Heart right ventricle (tissue), 16 donors: ENCODE measurements around the gene NXPH4. TPM values are rescaled to one million over a fixed set of nuclear protein-coding genes. Genes with fewer than 3 reads are reported as not detected.

ENCODE experiments used
- ATAC-seq, 8 donors: fragments of 200-7000 bp; cut with Tn5 transposase; one replicate each; pipeline ENCODE4 v1.9.1; 2020; ENCODE audit warnings: mild to moderate bottlenecking in 8 of 8, moderate library complexity in 8 of 8, moderate number of reproducible peaks in 1 of 8
- DNase-seq, 2 donors: peaks; one replicate each; pipeline ENCODE4 v3.0.0-alpha.2; 2020
- H3K27ac ChIP-seq, 10 donors: fragments of 200-600 bp; sonication (generic) in 2 of 10; one replicate each; pipeline versions ENCODE4 v1.5.0 to v1.8.0; 2020 to 2022; ENCODE audit warnings: mild to moderate bottlenecking in 3 of 10
- H3K27me3 ChIP-seq, 7 donors: fragments of 200-600 bp; one replicate each; pipeline ENCODE4 v1.8.0; 2021 to 2022; ENCODE audit warnings: mild to moderate bottlenecking in 2 of 7
- H3K36me3 ChIP-seq, 9 donors: fragments of 200-600 bp; sonication (generic) in 1 of 9; one replicate each; pipeline versions ENCODE4 v1.5.0 to v1.8.0; 2020 to 2022; ENCODE audit warnings: mild to moderate bottlenecking in 2 of 9
- H3K4me1 ChIP-seq, 9 donors: fragments of 200-600 bp; sonication (generic) in 1 of 9; one replicate each; pipeline versions ENCODE4 v1.5.0 to v1.8.0; 2020 to 2022; ENCODE audit warnings: mild to moderate bottlenecking in 4 of 9
- H3K4me3 ChIP-seq, 10 donors: fragments of 200-600 bp; sonication (generic) in 2 of 10; one replicate each; pipeline versions ENCODE4 v1.5.0 to v1.8.0; 2020 to 2022; ENCODE audit warnings: mild to moderate bottlenecking in 7 of 10, moderate library complexity in 2 of 10
- H3K9me3 ChIP-seq, 11 donors: fragments of 200-600 bp in 10 of 11; sonication (generic) in 2 of 11; one replicate each; pipeline versions ENCODE4 v1.5.0 to v1.8.0; 2013 to 2022; ENCODE audit warnings: mild to moderate bottlenecking in 2 of 11, control low read depth in 1 of 11, moderate library complexity in 1 of 11
- CTCF ChIP-seq, 9 donors: fragments of 200-600 bp; sonication (generic) in 2 of 9; IDR thresholded peaks; one replicate each; pipeline versions ENCODE4 v1.5.0 to v1.8.0; 2021 to 2022; ENCODE audit warnings: antibody characterized with exemption in 9 of 9, mild to moderate bottlenecking in 5 of 9, moderate library complexity in 1 of 9
- WGBS, 2 donors: extraction: QIAGEN DNeasy Blood & Tissue Kit; methylation state at CpG; one replicate each; pipeline ENCODE4 v1.1.7; 2013; ENCODE audit warnings: inconsistent platforms in 1 of 2; 5-methylcytosine and 5-hydroxymethylcytosine counted together
- intact Hi-C, 10 donors: fragments of 100-400 bp; cut with DNase I; formaldehyde crosslinking; loops; one replicate each; pipeline versions ENCODE4 v1.11.1 to v1.14.2; 2022
- polyA plus RNA-seq, 2 donors: library from polyadenylated mRNA; stranded (reverse); fragments of 200-250 nt; gene quantifications; one replicate each; pipeline ENCODE4 v1.2.3, GENCODE V29; 2013
- total RNA-seq, 10 donors: library from RNA; stranded (reverse); fragmentation: NEBNext Ultra II Directional in 3 of 10; extraction: Animal tissue kit (Norgen Biotek cat#: 25700) in 3 of 10; gene quantifications; one replicate each; pipeline versions ENCODE4 v1.2.1 to v1.2.4, GENCODE V29; 2021 to 2023
- donor health status: Arrhythmogenic right ventricular cardiomyopathy.
- donor health status: ischemic (EF 13 %, LVEDD 7.1; RV severe dilation, severe dysfunction).
- donor health status: healthy with polysubstance abuse.
- donor health status: DM: no; HTN: yes; CAD: no.
- donor health status: DM: no; HTN: no; CAD: no.
- donor health status: ischemic (EF 25% LVEDD 6.9; RV normal size, moderate dysfunction).
- donor health status: ischemic (EF 25% LVEDD 5.7; RV mildly dilated, moderate dysfunction).
- donor health status: healthy.
- donor health status: DM: yes; HTN: yes; CAD: no.
- donor health status: Ischemic cardiomyopathy.
- donor health status: ischemic (EF 35%, LVEDD 5.7; RV mildly dilated, moderate dysfunction).
- donor health status: nonischemic (EF 11% LVEDD 7.7; RV severe dilation, severe dysfunction).
- donor health status: DM: yes; HTN: yes; CAD: no.
- donor health status: PGD.
- donor health status: ischemic (EF 29% LVEDD 5.4; RV normal size, mild dysfunction).
- donor health status: nonischemic (EF 23%, LVEDD 6.1; RV moderate dilation, normal function).

NXPH4 gene
- total and polyA plus RNA-seq, 12 donors: 0.18 to 6.2 (median 1.8) TPM

DNA sequence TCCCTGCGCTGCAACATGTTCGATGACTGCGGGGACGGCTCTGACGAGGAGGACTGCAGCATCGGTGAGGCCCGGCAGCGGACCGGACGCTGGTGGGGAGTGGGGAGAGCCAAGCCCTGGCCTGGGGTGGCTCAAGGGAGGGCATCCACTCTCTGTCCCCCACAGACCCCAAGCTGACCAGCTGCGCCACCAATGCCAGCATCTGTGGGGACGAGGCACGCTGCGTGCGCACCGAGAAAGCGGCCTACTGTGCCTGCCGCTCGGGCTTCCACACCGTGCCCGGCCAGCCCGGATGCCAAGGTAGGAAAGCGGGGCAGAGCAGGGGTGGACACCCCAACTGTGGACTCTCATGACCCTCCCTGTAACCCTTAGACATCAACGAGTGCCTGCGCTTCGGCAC lies 11.4 kb upstream of the NXPH4 start:
- intact Hi-C loops: loop anchor here in 1 of 10 donors (5.0 kb wide), 1 partner anchor 37 kb away; no protein-coding TSS in a partner anchor
- H3K4me3 ChIP-seq: no peak overlapping the region
- H3K4me1 ChIP-seq: peaks cover 10 to 24% (median 17%) of the 10 kb centered on the region in 9 donors
- DNase-seq (no peak), ATAC-seq (no peak)
- no peak for TF ChIP-seq CTCF (IDR thresholded peaks at IDR 0.05)
- 96 to 98% methylated on average over 25 to 26 of the region's 26 CpGs for WGBS, 2 donors
- H3K9me3 ChIP-seq: no peaks in the 10 kb centered on the region
- no peak overlapping the region for H3K27ac ChIP-seq
- no peaks in the 10 kb centered on the region for H3K27me3 ChIP-seq
- H3K36me3 ChIP-seq: peaks cover 0 to 100% (median 44%) of the 10 kb centered on the region in 9 donors

- intact Hi-C loops: loop anchor here in 1 of 10 donors (5.0 kb wide), 1 partner anchor 36 kb away; no protein-coding TSS in a partner anchor
- no peak overlapping the region for H3K4me3 ChIP-seq
- DNase-seq: no peak
These were observed 10.7 kb upstream of the NXPH4 start for GRCh38 chr12:57205931-57206330.

GRCh38 chr12:57207731-57208630 lies 8.6 kb upstream of the NXPH4 start:
- Histone ChIP-seq H3K27me3 (no peaks in the 10 kb centered on the region), H3K36me3 (peaks cover 0 to 100% (median 31%) of the 10 kb centered on the region in 9 donors), H3K4me1 (peaks cover 10 to 31% (median 21%) of the 10 kb centered on the region in 9 donors), H3K27ac (peak overlapping the region in 9 of 10 donors; percentile 50 to 86 (median 67)), H3K9me3 (no peaks in the 10 kb centered on the region), H3K4me3 (no peak overlapping the region)
- 85 to 91% methylated on average over 29 of the region's 29 CpGs for WGBS, 2 donors
- no peak for TF ChIP-seq CTCF (IDR thresholded peaks at IDR 0.05)
- intact Hi-C loops: loop anchor here in 1 of 10 donors (5.0 kb wide), 1 partner anchor 34 kb away; no protein-coding TSS in a partner anchor
- DNase-seq (no peak), ATAC-seq (peak in 4 of 8 donors; percentile 1 to 13 (median 10))

More at GRCh38 chr12:57205931-57206330, 10.7 kb upstream of the NXPH4 start:
- Histone ChIP-seq H3K27me3 (no peaks in the 10 kb centered on the region), H3K9me3 (no peaks in the 10 kb centered on the region), H3K27ac (no peak overlapping the region), H3K36me3 (peaks cover 0 to 100% (median 39%) of the 10 kb centered on the region in 9 donors), H3K4me1 (peaks cover 10 to 24% (median 17%) of the 10 kb centered on the region in 9 donors)
- ATAC-seq: no peak
- TF ChIP-seq CTCF (IDR thresholded peaks at IDR 0.05): no peak
- WGBS, 2 donors: 88 to 91% methylated on average over 7 of the region's 7 CpGs

DNA sequence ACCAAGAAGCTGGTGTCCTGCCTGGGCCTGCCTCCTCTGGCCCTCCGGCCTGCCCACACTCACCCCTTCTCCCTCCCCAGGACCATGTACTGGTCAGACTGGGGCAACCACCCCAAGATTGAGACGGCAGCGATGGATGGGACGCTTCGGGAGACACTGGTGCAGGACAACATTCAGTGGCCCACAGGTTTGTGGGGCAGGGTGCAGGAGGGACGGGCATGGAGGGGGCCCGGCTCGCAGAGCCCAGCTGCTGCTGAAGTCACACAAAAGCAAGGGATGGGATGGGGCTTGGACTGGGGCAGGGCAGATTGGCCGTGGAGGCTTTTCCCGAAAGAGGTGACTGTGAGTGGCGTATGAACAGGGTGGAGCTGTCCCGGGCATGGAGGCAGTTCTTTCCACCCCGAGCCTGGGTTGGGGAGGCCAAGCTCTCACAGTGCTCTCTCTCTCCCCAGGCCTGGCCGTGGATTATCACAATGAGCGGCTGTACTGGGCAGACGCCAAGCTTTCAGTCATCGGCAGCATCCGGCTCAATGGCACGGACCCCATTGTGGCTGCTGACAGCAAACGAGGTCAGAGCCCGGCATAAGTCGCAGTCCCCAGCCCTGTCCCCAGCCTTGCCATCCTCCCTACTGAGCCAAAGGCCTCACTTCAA lies 7.8 kb upstream of the NXPH4 start:
- 44 to 46% methylated on average over 22 of the region's 22 CpGs for WGBS, 2 donors
- H3K27me3 ChIP-seq: peaks cover 0 to 5% (median 0%) of the 10 kb centered on the region in 7 donors
- H3K4me3 ChIP-seq: no peak overlapping the region
- TF ChIP-seq CTCF (IDR thresholded peaks at IDR 0.05): no peak
- H3K27ac ChIP-seq: peak overlapping the region in 9 of 10 donors; percentile 50 to 86 (median 67)
- peaks cover 12 to 38% (median 29%) of the 10 kb centered on the region in 9 donors for H3K4me1 ChIP-seq
- DNase-seq (peak; percentile 78 to 83), ATAC-seq (peak; percentile 58 to 81 (median 68))
- peaks cover 0 to 99% (median 23%) of the 10 kb centered on the region in 9 donors for H3K36me3 ChIP-seq
- H3K9me3 ChIP-seq: no peaks in the 10 kb centered on the region
- intact Hi-C loops: loop anchor here in 1 of 10 donors (5.0 kb wide), 1 partner anchor 34 kb away; no protein-coding TSS in a partner anchor
